Mesendoderm (in vitro differentiated cells): Measurements from ENCODE around the gene TOP2B. TPM values are rescaled to one million over a fixed set of nuclear protein-coding genes. Genes with fewer than 3 reads are reported as not detected.

ENCODE experiments used
- DNase-seq: peaks from one replicate; pipeline ENCODE4 v3.0.0; 2013
- H2AK5ac ChIP-seq: 2 replicates; pipeline ENCODE4 v1.6.1; 2013; ENCODE audit warnings: low read length, inconsistent platforms
- H2BK120ac ChIP-seq: 2 replicates; pipeline ENCODE4 v1.6.1; 2013; ENCODE audit warnings: low read depth, mild to moderate bottlenecking, low read length, moderate library complexity, mixed read lengths
- H2BK15ac ChIP-seq: replicated peaks from 2 replicates; pipeline ENCODE4 v1.6.1; 2013; ENCODE audit warnings: low read depth, mild to moderate bottlenecking, moderate library complexity
- H2BK5ac ChIP-seq: 2 replicates; pipeline ENCODE4 v1.6.1; 2013; ENCODE audit warnings: low read length, inconsistent platforms
- H3K18ac ChIP-seq: 2 replicates; pipeline ENCODE4 v1.6.1; 2013; ENCODE audit warnings: mild to moderate bottlenecking, low read length, mixed read lengths
- H3K23ac ChIP-seq: one replicate; pipeline ENCODE4 v1.6.1; 2013; ENCODE audit warnings: low read length
- H3K27ac ChIP-seq: 2 replicates; pipeline ENCODE4 v1.5.1; 2013; ENCODE audit warnings: low read depth, mild to moderate bottlenecking, inconsistent platforms, low read length, moderate library complexity
- H3K27me3 ChIP-seq: 2 replicates; pipeline ENCODE4 v1.6.1; 2013; ENCODE audit warnings: low read length, control low read depth, mild to moderate bottlenecking, inconsistent platforms; ENCODE audit not compliant: insufficient read depth, poor library complexity
- H3K36me3 ChIP-seq: 2 replicates; pipeline ENCODE4 v1.6.1; 2013; ENCODE audit warnings: low read length, inconsistent platforms; ENCODE audit not compliant: control insufficient read depth, insufficient read depth
- H3K4ac ChIP-seq: one replicate; pipeline ENCODE4 v1.6.1; 2013; ENCODE audit warnings: low read depth, mild to moderate bottlenecking, low read length, moderate library complexity
- H3K4me1 ChIP-seq: 2 replicates; pipeline ENCODE4 v1.6.1; 2013; ENCODE audit warnings: low read depth, low read length, inconsistent platforms; ENCODE audit not compliant: control insufficient read depth
- H3K4me2 ChIP-seq: 2 replicates; pipeline ENCODE4 v1.6.1; 2013; ENCODE audit warnings: low read length
- H3K4me3 ChIP-seq: 2 replicates; pipeline ENCODE4 v1.5.1; 2013; ENCODE audit warnings: mild to moderate bottlenecking, low read length
- H3K56ac ChIP-seq: one replicate; pipeline ENCODE4 v1.6.1; 2013; ENCODE audit warnings: low read length
- H3K79me1 ChIP-seq: 2 replicates; pipeline ENCODE4 v1.6.1; 2013; ENCODE audit warnings: low read length, inconsistent platforms
- H3K79me2 ChIP-seq: 2 replicates; pipeline ENCODE4 v1.6.1; 2013; ENCODE audit warnings: mild to moderate bottlenecking, low read length; ENCODE audit not compliant: control insufficient read depth, insufficient read depth
- H3K9ac ChIP-seq: 2 replicates; pipeline ENCODE4 v1.6.1; 2013; ENCODE audit warnings: low read length, inconsistent platforms
- H4K5ac ChIP-seq: one replicate; pipeline ENCODE4 v1.6.1; 2013; ENCODE audit warnings: low read length
- H4K8ac ChIP-seq: one replicate; pipeline ENCODE4 v1.6.1; 2013; ENCODE audit warnings: low read depth, mild to moderate bottlenecking, control low read depth, low read length, moderate library complexity
- WGBS: extraction: QIAGEN DNeasy Blood & Tissue Kit; methylation state at CpG from one replicate; pipeline ENCODE4 v1.1.7; 2013; ENCODE audit warnings: low lambda C conversion rate, missing lambda C conversion rate; ENCODE audit not compliant: insufficient coverage; ENCODE audit errors: extremely low coverage; 5-methylcytosine and 5-hydroxymethylcytosine counted together
- polyA plus RNA-seq, 2 experiments: library from polyadenylated mRNA; stranded (reverse); fragments of 200-250 nt; gene quantifications; one replicate each; pipeline ENCODE4 v1.2.3, GENCODE V29; 2013

Gene TOP2B, protein sequence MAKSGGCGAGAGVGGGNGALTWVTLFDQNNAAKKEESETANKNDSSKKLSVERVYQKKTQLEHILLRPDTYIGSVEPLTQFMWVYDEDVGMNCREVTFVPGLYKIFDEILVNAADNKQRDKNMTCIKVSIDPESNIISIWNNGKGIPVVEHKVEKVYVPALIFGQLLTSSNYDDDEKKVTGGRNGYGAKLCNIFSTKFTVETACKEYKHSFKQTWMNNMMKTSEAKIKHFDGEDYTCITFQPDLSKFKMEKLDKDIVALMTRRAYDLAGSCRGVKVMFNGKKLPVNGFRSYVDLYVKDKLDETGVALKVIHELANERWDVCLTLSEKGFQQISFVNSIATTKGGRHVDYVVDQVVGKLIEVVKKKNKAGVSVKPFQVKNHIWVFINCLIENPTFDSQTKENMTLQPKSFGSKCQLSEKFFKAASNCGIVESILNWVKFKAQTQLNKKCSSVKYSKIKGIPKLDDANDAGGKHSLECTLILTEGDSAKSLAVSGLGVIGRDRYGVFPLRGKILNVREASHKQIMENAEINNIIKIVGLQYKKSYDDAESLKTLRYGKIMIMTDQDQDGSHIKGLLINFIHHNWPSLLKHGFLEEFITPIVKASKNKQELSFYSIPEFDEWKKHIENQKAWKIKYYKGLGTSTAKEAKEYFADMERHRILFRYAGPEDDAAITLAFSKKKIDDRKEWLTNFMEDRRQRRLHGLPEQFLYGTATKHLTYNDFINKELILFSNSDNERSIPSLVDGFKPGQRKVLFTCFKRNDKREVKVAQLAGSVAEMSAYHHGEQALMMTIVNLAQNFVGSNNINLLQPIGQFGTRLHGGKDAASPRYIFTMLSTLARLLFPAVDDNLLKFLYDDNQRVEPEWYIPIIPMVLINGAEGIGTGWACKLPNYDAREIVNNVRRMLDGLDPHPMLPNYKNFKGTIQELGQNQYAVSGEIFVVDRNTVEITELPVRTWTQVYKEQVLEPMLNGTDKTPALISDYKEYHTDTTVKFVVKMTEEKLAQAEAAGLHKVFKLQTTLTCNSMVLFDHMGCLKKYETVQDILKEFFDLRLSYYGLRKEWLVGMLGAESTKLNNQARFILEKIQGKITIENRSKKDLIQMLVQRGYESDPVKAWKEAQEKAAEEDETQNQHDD (N-terminal part only)
- 119 TPM for polyA plus RNA-seq (2013, experiment 1 of 2)
- 116 TPM for polyA plus RNA-seq (2013, experiment 2 of 2)

DNA sequence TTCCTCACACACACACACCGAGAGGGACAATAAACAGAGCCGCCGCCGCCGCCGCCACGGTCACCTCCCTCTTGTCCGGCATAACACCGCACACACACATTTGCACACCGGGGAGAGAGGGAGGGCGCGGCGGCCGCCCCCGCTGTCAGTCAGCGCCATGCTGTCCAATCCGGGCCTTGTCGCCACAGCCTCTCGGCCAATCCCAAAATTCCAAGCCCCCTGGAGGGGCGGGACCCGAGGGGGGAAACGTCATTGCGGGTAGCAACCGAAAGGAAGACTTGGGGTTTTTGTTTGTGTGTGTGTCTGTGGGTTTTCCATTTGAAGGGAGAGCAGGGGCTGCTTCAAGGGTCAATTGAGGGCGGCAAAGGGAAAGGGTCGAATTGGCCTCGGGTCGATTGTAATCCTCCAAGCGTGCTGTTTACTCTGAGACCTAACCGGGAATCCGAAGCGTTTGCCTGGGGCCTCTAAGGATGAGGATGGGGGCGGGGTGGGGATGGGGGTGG lies at the start of gene TOP2B:
Gene TOP2B (minus strand): TSS at position 96 of the 503 bp plus-strand sequence. CDS start 610 bp downstream, outside the sequence.
- H3K4me1 ChIP-seq = no peaks in the 10 kb centered on the region
- peak within 1 kb of the TSS; percentile 91 for H3K27ac ChIP-seq
- peak within 1 kb of the TSS; percentile 87 for H4K8ac ChIP-seq
- peak within 1 kb of the TSS; percentile 91 for H3K18ac ChIP-seq
- no peak within 1 kb of the TSS for H4K5ac ChIP-seq
- peak within 1 kb of the TSS; percentile 92 for H3K4me2 ChIP-seq
- peak within 1 kb of the TSS; percentile 77 for H3K4ac ChIP-seq
- no peak within 1 kb of the TSS for H2BK15ac ChIP-seq
- no peak within 1 kb of the TSS for H2AK5ac ChIP-seq
- peak within 1 kb of the TSS; percentile 80 for H3K4me3 ChIP-seq
- no peak within 1 kb of the TSS for H2BK120ac ChIP-seq
- peak within 1 kb of the TSS; percentile 67 for H2BK5ac ChIP-seq
- H3K56ac ChIP-seq = peak within 1 kb of the TSS; percentile 98
- no CpG with 5 or more reads among the region's 33 CpGs for WGBS
- peak within 1 kb of the TSS; percentile 89 for H3K23ac ChIP-seq
- H3K27me3 ChIP-seq = no peaks in the 10 kb centered on the region
- H3K9ac ChIP-seq = peak within 1 kb of the TSS; percentile 96
- DNase-seq = peak; percentile 98
- peaks cover 2% of the 10 kb centered on the region for H3K79me1 ChIP-seq
- H3K79me2 ChIP-seq = peaks cover 26% of the 10 kb centered on the region
- H3K36me3 ChIP-seq = no peaks in the 10 kb centered on the region

DNA sequence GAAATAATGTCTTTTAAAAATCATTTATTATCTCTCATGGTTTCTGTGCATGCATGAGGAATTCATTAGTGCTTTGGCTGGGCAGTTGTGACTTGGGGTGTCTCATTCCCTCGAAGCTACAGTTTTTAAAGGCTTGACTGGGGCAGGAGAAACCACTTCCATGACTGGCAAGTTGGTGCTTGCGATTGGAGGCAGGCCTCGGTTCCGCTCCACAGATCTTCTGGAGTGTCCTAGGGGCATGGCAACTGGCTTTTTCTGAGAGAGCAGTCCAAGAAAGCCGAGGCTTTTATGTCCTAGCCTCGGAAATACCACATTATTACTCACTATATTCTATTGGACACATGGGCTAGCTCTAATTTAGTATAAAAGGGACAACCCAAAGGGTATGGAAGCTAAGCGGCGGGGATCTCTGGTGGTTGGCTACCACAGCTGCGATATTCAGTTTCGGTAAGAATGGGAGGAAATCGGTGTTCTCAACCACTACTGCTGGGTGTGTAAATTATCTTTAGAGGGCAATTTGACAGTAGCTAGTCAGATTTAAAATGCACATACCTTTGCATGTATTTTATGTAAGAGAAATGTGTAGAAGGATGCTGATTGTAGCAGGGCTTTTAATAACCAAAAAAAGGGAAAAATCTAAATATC lies 48.8 kb upstream of the TOP2B start:
- no peaks in the 10 kb centered on the region for H3K79me1 ChIP-seq
- H3K9ac ChIP-seq = no peak overlapping the region
- H3K27ac ChIP-seq = no peak overlapping the region
- no peak overlapping the region for H4K5ac ChIP-seq
- H3K4ac ChIP-seq = no peak overlapping the region
- no peaks in the 10 kb centered on the region for H3K79me2 ChIP-seq
- no peak for DNase-seq
- H3K36me3 ChIP-seq = no peaks in the 10 kb centered on the region
- no peak overlapping the region for H3K4me3 ChIP-seq
- no peak overlapping the region for H2AK5ac ChIP-seq
- H2BK5ac ChIP-seq = no peak overlapping the region
- no peaks in the 10 kb centered on the region for H3K27me3 ChIP-seq
- no peak overlapping the region for H3K23ac ChIP-seq
- H4K8ac ChIP-seq = no peak overlapping the region
- no peak overlapping the region for H3K56ac ChIP-seq
- H2BK120ac ChIP-seq = no peak overlapping the region
- H3K4me2 ChIP-seq = no peak overlapping the region
- no CpG with 5 or more reads among the region's 11 CpGs for WGBS
- no peak overlapping the region for H3K18ac ChIP-seq
- no peaks in the 10 kb centered on the region for H3K4me1 ChIP-seq
- no peak overlapping the region for H2BK15ac ChIP-seq

DNA sequence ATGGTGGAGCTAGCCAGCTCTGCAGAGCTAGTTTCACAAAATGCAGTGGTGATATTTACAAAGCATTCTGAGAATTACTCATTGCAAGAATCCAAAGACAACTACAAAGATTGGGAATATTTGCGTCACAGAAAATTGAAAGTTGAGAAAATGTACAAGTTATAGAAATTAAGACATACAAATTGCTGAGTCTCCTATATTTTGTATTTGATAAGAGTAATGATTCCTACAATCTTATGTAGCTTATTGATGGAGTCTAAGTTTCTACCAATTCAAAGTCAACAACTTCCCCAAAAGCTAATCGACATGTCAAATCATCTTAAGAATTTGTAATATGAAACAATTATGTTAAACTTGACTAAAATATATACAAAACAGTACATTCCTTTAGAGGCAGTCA lies 46.4 kb upstream of the TOP2B start:
- no peak overlapping the region for H3K23ac ChIP-seq
- WGBS = no CpG with 5 or more reads among the region's 2 CpGs
- no peak overlapping the region for H3K4ac ChIP-seq
- no peak overlapping the region for H3K4me3 ChIP-seq
- H2BK5ac ChIP-seq = no peak overlapping the region
- H2AK5ac ChIP-seq = no peak overlapping the region
- no peaks in the 10 kb centered on the region for H3K27me3 ChIP-seq
- H3K36me3 ChIP-seq = no peaks in the 10 kb centered on the region
- H2BK15ac ChIP-seq = no peak overlapping the region
- no peaks in the 10 kb centered on the region for H3K79me1 ChIP-seq
- no peak overlapping the region for H3K9ac ChIP-seq
- H3K18ac ChIP-seq = no peak overlapping the region
- no peak overlapping the region for H2BK120ac ChIP-seq
- no peak overlapping the region for H4K8ac ChIP-seq
- H3K27ac ChIP-seq = no peak overlapping the region
- no peak overlapping the region for H3K4me2 ChIP-seq
- no peak for DNase-seq
- no peak overlapping the region for H4K5ac ChIP-seq
- no peaks in the 10 kb centered on the region for H3K4me1 ChIP-seq
- H3K79me2 ChIP-seq = no peaks in the 10 kb centered on the region
- no peak overlapping the region for H3K56ac ChIP-seq

GRCh38 chr3:25708036-25708435 lies 43.3 kb upstream of the TOP2B start:
- DNase-seq = no peak
- no peaks in the 10 kb centered on the region for H3K4me1 ChIP-seq
- no CpG with 5 or more reads among the region's 3 CpGs for WGBS
- no peak overlapping the region for H2AK5ac ChIP-seq
- no peak overlapping the region for H2BK15ac ChIP-seq
- no peak overlapping the region for H2BK5ac ChIP-seq
- H4K5ac ChIP-seq = no peak overlapping the region
- H3K79me1 ChIP-seq = no peaks in the 10 kb centered on the region
- H3K56ac ChIP-seq = no peak overlapping the region
- H3K4me3 ChIP-seq = no peak overlapping the region
- H3K79me2 ChIP-seq = no peaks in the 10 kb centered on the region
- H2BK120ac ChIP-seq = no peak overlapping the region
- H3K36me3 ChIP-seq = no peaks in the 10 kb centered on the region
- H3K18ac ChIP-seq = no peak overlapping the region
- no peak overlapping the region for H3K9ac ChIP-seq
- no peak overlapping the region for H4K8ac ChIP-seq
- no peak overlapping the region for H3K4ac ChIP-seq
- no peak overlapping the region for H3K4me2 ChIP-seq
- H3K27ac ChIP-seq = no peak overlapping the region
- H3K23ac ChIP-seq = no peak overlapping the region
- no peaks in the 10 kb centered on the region for H3K27me3 ChIP-seq

DNA sequence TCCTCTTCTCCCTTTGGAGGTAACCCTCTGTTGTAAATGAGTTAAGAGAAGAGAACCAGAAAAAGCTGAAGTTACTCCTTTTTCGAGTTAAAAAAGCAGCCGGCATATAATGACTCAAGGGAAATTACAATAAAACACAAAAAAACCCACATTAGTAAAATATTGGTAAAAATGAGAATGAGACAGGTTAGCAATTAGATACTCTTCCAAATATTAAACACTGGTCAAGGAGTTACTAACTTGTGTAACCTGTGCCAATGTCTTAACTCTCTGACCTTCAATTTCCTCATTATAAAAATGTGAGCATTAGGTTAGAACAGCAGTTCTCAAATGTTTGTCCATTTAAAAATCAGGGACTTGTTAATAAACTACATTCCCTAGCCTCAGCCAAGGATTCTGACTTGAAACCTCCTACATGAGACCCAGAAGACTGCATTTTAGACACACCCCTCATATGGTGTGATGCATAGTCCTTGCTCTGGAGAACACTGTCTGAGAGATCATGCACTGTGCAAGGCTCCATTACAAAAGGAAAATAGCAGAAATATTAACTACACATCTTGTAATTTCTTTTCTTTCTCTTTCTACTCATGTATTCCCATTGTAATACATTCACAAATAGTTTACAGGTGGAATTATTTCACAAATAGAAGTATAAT lies 42.7 kb upstream of the TOP2B start:
- Histone ChIP-seq H2BK5ac (no peak overlapping the region), H3K23ac (no peak overlapping the region), H2AK5ac (no peak overlapping the region), H3K18ac (no peak overlapping the region), H3K27me3 (no peaks in the 10 kb centered on the region), H2BK15ac (no peak overlapping the region), H3K36me3 (no peaks in the 10 kb centered on the region), H3K4me1 (no peaks in the 10 kb centered on the region), H2BK120ac (no peak overlapping the region), H3K27ac (no peak overlapping the region), H4K5ac (no peak overlapping the region), H3K4me3 (no peak overlapping the region), H3K79me2 (no peaks in the 10 kb centered on the region), H3K4me2 (no peak overlapping the region), H3K4ac (no peak overlapping the region), H3K79me1 (no peaks in the 10 kb centered on the region), H3K56ac (no peak overlapping the region), H4K8ac (no peak overlapping the region), H3K9ac (no peak overlapping the region)
- DNase-seq = no peak
- WGBS = no CpG with 5 or more reads among the region's 2 CpGs
